Fibroblast of the conjunctiva (primary cell): Measurements from ENCODE around the gene HOXC10.

Experiments used
- DNase-seq: peaks from one replicate; pipeline ENCODE4 v3.0.0-alpha.2; 2010; ENCODE audit warnings: low read depth

The HOXC10 gene

GRCh38 chr12:54030442-54030801 is 45.5 kb downstream of the HOXC10 start:
- no peak for DNase-seq

- DNase-seq, result no peak
Observed at GRCh38 chr12:54030889-54031471, 46.0 kb downstream of the HOXC10 start.

- DNase-seq, result no peak
Observed at GRCh38 chr12:54031480-54031879, 46.5 kb downstream of the HOXC10 start.

GRCh38 chr12:54032086-54032619 is 47.2 kb downstream of the HOXC10 start:
- no peak for DNase-seq

GRCh38 chr12:54032627-54033100 is 47.7 kb downstream of the HOXC10 start, which contains the start of gene HOXC5:
Gene HOXC5, plus strand, starts transcription at chr12:54033050. Its CDS starts 73 bp downstream, at chr12:54033123.
- peak; percentile 27 for DNase-seq

GRCh38 chr12:54033106-54033979 is 48.4 kb downstream of the HOXC10 start:
- DNase-seq, result no peak

- no peak for DNase-seq
Observed at GRCh38 chr12:54033980-54034784, 49.2 kb downstream of the HOXC10 start.

GRCh38 chr12:54034785-54035310 is 49.9 kb downstream of the HOXC10 start:
- DNase-seq, result no peak

- DNase-seq, result no peak
Observed at GRCh38 chr12:54035568-54036264, 50.8 kb downstream of the HOXC10 start.

- DNase-seq, result no peak
Observed at GRCh38 chr12:54036620-54037359, 51.8 kb downstream of the HOXC10 start.

- no peak for DNase-seq
Observed at GRCh38 chr12:54037360-54038283, 52.7 kb downstream of the HOXC10 start.

GRCh38 chr12:54038284-54038870 is 53.4 kb downstream of the HOXC10 start:
- DNase-seq, result no peak

- DNase-seq, result no peak
Observed at GRCh38 chr12:54038871-54039414, 54.0 kb downstream of the HOXC10 start.

GRCh38 chr12:54039417-54040147 is 54.6 kb downstream of the HOXC10 start:
- DNase-seq, result no peak
